LNCaP clone FGC (cell line): Measurements from ENCODE around the gene HGS.

Experiments
- DNase-seq: peaks from one replicate; pipeline ENCODE4 v3.0.0-alpha.2; 2011; ENCODE audit warnings: low read depth
- H3K4me3 ChIP-seq: 2 replicates; pipeline ENCODE4 v1.5.1; 2011; ENCODE audit warnings: mild to moderate bottlenecking, low read depth, low read length, control low read depth
- TF ChIP-seq, protein P1 (sequence below): IDR thresholded peaks from 2 replicates; pipeline ENCODE4 v1.5.1; 2012; ENCODE audit warnings: mild to moderate bottlenecking; ENCODE audit not compliant: control insufficient read depth, insufficient read depth; ENCODE audit errors: extremely low read depth

Gene HGS

DNA sequence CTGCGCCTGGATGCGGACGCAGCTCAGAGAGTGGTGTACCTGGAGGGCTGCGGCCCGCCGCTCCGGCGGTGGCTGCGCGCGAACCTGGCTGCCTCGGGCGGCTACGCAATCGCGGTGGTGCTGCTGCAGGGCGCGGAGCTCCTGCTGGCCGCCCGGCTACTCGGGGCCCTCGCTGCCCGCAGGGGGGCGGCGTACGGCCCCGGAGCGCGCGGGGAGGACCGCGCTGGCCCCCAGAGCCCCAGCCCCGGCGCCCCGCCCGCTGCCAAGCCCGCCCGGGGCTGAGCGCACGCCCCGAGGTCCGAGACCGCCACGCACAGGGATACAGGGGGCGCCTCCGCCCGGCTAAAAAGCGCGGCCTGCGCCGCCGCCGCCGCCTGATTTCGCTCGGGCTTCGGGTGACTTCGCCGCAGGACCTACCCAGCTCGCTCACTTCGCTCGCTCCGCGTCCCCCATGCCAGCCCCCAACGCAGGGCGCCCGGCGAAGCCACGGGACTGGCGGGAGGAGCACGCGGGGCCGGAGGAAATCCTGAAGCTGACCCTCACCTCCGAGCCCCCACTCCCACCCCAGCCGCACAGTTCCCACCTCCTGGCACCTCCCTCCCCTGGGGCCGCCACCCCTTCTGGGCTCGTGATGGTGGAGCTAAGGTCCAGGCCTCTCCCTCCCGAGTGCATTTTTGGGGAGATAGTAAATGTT, 35.7 kb upstream of the HGS start:
- H3K4me3 ChIP-seq, result no peak overlapping the region
- no peak for DNase-seq
- TF ChIP-seq, protein P1, sequence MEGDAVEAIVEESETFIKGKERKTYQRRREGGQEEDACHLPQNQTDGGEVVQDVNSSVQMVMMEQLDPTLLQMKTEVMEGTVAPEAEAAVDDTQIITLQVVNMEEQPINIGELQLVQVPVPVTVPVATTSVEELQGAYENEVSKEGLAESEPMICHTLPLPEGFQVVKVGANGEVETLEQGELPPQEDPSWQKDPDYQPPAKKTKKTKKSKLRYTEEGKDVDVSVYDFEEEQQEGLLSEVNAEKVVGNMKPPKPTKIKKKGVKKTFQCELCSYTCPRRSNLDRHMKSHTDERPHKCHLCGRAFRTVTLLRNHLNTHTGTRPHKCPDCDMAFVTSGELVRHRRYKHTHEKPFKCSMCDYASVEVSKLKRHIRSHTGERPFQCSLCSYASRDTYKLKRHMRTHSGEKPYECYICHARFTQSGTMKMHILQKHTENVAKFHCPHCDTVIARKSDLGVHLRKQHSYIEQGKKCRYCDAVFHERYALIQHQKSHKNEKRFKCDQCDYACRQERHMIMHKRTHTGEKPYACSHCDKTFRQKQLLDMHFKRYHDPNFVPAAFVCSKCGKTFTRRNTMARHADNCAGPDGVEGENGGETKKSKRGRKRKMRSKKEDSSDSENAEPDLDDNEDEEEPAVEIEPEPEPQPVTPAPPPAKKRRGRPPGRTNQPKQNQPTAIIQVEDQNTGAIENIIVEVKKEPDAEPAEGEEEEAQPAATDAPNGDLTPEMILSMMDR, result no peak

- no peak overlapping the region for H3K4me3 ChIP-seq
- DNase-seq, result no peak
- TF ChIP-seq, protein P1, result no peak
Observed at GRCh38 chr17:81648707-81649085, 35.1 kb upstream of the HGS start.

- H3K4me3 ChIP-seq, result no peak overlapping the region
- TF ChIP-seq, protein P1, result no peak
- no peak for DNase-seq
Observed at GRCh38 chr17:81650951-81651350, 32.9 kb upstream of the HGS start.

DNA sequence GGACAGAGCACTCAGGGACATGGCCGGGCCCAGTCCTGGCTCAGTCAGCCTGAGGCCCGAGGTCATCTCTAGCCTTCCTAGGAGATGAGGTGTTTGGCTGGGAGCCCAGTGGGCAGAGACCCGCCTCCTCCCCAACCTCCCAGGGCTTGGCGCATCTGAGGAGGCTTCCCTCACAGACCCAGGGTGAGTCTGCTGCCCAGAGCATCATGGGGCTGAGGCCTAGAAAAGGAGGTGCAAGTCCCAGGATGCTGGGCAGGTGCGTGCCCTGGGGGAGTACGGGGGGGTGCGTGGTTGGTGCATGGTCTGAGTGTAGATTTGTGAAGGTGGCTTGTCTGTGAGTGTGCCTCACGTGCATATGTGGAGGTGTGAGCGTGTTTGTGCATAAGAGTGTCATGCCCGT, 32.1 kb upstream of the HGS start:
- no peak overlapping the region for H3K4me3 ChIP-seq
- TF ChIP-seq, protein P1, result no peak
- no peak for DNase-seq

DNA sequence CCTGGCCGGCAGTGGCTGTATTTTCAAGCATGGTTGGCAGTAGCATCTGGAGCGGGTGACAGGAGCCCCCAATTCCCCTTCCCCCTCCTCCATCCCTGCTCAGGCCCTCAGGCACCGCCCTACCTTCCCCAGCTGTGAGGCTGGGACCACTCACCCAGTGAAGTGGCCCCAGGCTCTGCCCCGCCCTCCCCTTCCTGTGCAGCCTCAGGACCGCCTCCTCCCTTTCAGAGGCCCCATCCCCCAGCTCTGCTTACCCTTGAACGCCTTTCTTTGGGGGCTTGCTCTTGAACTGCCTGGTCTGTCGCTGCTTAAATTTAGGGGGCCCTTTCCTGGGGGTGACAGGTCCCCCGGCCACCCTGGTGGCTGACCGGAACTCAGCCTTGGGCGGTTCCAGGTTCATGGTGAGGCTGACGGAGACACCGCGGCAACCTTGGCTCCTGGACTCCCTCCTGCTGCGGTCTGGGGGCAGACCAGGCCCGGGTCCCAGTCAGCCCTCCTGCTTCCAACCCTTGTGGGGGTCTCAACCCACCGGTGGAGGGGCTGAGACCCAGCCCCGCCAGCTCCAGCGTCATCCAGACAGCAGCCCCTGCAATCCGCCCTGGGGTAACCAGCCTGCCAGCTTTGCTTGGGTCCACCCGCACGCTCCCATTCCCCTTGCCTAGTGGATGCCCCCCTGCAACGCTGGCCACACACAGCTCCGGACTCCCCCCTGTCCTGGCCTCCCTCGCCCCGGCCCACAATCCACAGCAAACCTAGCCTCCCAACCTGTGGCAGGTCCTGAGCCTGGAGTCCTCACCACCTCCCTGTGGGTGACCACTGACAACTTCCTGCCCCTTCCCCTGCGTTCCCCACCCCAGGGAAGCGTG, 30.7 kb upstream of the HGS start:
- DNase-seq, result no peak
- TF ChIP-seq, protein P1, result no peak
- H3K4me3 ChIP-seq, result no peak overlapping the region

- TF ChIP-seq, protein P1, result no peak
- H3K4me3 ChIP-seq, result no peak overlapping the region
- no peak for DNase-seq
Observed at GRCh38 chr17:81655378-81656117, 28.3 kb upstream of the HGS start.
